Activated CD8-positive, alpha-beta memory T cell treated with anti-CD3 and anti-CD28 coated beads, Interleukin-2, amount 50 U/mL, for 24 hours (primary cell): Measurements from ENCODE around the gene ADAM19.

Experiments used
- DNase-seq: peaks from one replicate; pipeline ENCODE4 v3.0.0-alpha.2; 2020; ENCODE audit errors: extremely low read depth

Gene ADAM19

GRCh38 chr5:157542282-157543000 is 33.1 kb downstream of the ADAM19 start:
- no peak for DNase-seq

GRCh38 chr5:157541447-157542118 is 34.0 kb downstream of the ADAM19 start:
- no peak for DNase-seq

GRCh38 chr5:157540707-157541446 is 34.7 kb downstream of the ADAM19 start:
- no peak for DNase-seq

GRCh38 chr5:157540124-157540523 is 35.5 kb downstream of the ADAM19 start:
- no peak for DNase-seq

GRCh38 chr5:157539503-157540022 is 36.0 kb downstream of the ADAM19 start:
- DNase-seq = no peak

- no peak for DNase-seq
Observed at GRCh38 chr5:157538311-157538710, 37.3 kb downstream of the ADAM19 start.

GRCh38 chr5:157535042-157535865 is 40.3 kb downstream of the ADAM19 start:
- no peak for DNase-seq

- DNase-seq = no peak
Observed at GRCh38 chr5:157533011-157533481, 42.5 kb downstream of the ADAM19 start.

GRCh38 chr5:157532022-157532421 is 43.6 kb downstream of the ADAM19 start:
- DNase-seq = no peak

GRCh38 chr5:157530226-157530972 is 45.2 kb downstream of the ADAM19 start:
- no peak for DNase-seq

GRCh38 chr5:157529002-157529401 is 46.6 kb downstream of the ADAM19 start:
- no peak for DNase-seq

GRCh38 chr5:157528036-157528632 is 47.4 kb downstream of the ADAM19 start:
- no peak for DNase-seq

- no peak for DNase-seq
Observed at GRCh38 chr5:157524887-157525286, 50.7 kb downstream of the ADAM19 start.

GRCh38 chr5:157523976-157524375 is 51.6 kb downstream of the ADAM19 start:
- DNase-seq = no peak

GRCh38 chr5:157521704-157522029 is 53.9 kb downstream of the ADAM19 start:
- DNase-seq = no peak

- DNase-seq = no peak
Observed at GRCh38 chr5:157520911-157521703, 54.5 kb downstream of the ADAM19 start.

GRCh38 chr5:157519579-157520253 is 55.9 kb downstream of the ADAM19 start:
- DNase-seq = no peak

GRCh38 chr5:157518963-157519362 is 56.6 kb downstream of the ADAM19 start:
- DNase-seq = no peak
